ENCODE measurements around the gene TMEM92.

TMEM92 gene

DNA sequence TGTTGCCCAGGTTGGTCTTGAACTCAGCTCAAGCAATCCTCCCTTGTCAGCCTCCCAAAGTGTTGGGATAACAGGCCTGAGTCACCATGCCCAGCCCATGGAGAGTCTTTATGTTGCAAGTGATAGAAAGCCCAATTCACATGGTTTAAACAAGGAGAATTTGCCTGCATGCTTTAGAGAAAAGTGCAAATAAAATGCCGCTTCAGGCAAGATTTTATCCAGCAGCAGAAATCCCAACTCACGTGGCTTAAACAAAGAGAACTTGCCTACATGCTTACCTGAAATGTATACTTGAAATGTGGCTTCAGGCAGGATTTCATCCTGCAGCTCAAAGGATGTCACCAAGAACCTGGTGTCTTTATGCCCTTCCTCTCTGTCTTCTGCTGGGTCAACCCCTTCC lies 42.9 kb downstream of the TMEM92 start:
- H3K4me1 ChIP-seq (ENCODE audit: low read length), result peaks cover 4% of the 10 kb centered on the region
- no peak overlapping the region for H3K4me2 ChIP-seq (ENCODE audit: low read length)
- H3K27me3 ChIP-seq (ENCODE audit: low read depth, low read length), result peaks cover 9% of the 10 kb centered on the region
- TF ChIP-seq EZH2phosphoT487 (IDR thresholded peaks at IDR 0.05; ENCODE audit: low read depth), result no peak
- TF ChIP-seq, protein P1, sequence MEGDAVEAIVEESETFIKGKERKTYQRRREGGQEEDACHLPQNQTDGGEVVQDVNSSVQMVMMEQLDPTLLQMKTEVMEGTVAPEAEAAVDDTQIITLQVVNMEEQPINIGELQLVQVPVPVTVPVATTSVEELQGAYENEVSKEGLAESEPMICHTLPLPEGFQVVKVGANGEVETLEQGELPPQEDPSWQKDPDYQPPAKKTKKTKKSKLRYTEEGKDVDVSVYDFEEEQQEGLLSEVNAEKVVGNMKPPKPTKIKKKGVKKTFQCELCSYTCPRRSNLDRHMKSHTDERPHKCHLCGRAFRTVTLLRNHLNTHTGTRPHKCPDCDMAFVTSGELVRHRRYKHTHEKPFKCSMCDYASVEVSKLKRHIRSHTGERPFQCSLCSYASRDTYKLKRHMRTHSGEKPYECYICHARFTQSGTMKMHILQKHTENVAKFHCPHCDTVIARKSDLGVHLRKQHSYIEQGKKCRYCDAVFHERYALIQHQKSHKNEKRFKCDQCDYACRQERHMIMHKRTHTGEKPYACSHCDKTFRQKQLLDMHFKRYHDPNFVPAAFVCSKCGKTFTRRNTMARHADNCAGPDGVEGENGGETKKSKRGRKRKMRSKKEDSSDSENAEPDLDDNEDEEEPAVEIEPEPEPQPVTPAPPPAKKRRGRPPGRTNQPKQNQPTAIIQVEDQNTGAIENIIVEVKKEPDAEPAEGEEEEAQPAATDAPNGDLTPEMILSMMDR (IDR thresholded peaks at IDR 0.05; ENCODE audit: low read depth, low read length), result no peak
- H3K79me2 ChIP-seq (ENCODE audit: low read length), result no peaks in the 10 kb centered on the region
- no peak overlapping the region for H3K4me3 ChIP-seq (ENCODE audit: low read length)
- no peaks in the 10 kb centered on the region for H4K20me1 ChIP-seq (ENCODE audit: insufficient read depth, low read length)
- H3K9me3 ChIP-seq (ENCODE audit: insufficient read depth, low read length), result no peaks in the 10 kb centered on the region
- no peak overlapping the region for H3K27ac ChIP-seq (ENCODE audit: low read length)
- H3K9ac ChIP-seq (ENCODE audit: low read length), result no peak overlapping the region
- H3K36me3 ChIP-seq (replicated peaks; ENCODE audit: low read depth, low read length), result no peaks in the 10 kb centered on the region
- no peak overlapping the region for H2AFZ ChIP-seq (ENCODE audit: low read depth, low read length)

DNA sequence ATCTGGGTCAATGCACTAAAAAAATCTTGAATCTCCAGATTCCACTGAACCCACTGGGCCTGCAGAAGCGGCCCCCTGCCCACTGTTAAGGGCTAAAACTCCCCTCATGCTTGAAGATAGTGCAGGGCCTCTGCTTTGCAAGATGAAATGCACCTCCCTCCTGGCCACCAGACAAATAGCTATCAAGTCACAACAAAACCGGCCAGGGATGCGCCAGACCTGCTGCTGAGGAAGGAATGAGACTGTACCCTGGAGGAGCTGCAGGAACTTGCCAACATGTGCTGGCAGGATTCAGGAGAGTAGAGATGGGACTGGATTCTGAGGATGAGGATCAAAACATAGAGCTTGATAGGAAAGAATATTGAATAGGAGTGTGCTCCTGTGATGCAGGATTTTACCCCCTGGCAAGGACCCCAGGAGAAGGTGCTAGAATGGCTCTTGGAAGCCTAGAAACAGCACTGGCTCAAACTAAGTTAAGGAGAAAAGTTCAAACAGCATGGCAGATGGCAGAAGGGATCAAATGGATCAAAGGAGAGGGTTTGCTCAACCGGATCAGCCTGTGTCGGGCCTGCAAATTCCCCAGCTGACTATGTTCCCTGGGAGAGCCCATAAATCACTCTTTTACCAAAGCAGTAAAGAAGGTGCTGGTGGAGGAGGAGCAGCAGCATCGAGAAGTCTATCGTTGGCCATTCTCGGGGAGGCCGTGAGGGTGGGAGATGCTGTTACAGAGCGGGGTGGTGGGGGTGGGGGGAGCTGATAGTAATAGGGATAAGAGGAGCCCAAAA lies 44.4 kb downstream of the TMEM92 start:
- H3K9me3 ChIP-seq (ENCODE audit: insufficient read depth, low read length), result no peaks in the 10 kb centered on the region
- no peak overlapping the region for H3K27ac ChIP-seq (ENCODE audit: low read length)
- no peaks in the 10 kb centered on the region for H3K79me2 ChIP-seq (ENCODE audit: low read length)
- no peaks in the 10 kb centered on the region for H3K36me3 ChIP-seq (replicated peaks; ENCODE audit: low read depth, low read length)
- TF ChIP-seq, protein P1 (IDR thresholded peaks at IDR 0.05; ENCODE audit: low read depth, low read length), result no peak
- TF ChIP-seq EZH2phosphoT487 (IDR thresholded peaks at IDR 0.05; ENCODE audit: low read depth), result no peak
- H3K27me3 ChIP-seq (ENCODE audit: low read depth, low read length), result peaks cover 6% of the 10 kb centered on the region
- H3K4me1 ChIP-seq (ENCODE audit: low read length), result peaks cover 4% of the 10 kb centered on the region
- no peak overlapping the region for H3K4me2 ChIP-seq (ENCODE audit: low read length)
- no peak overlapping the region for H2AFZ ChIP-seq (ENCODE audit: low read depth, low read length)
- no peak overlapping the region for H3K9ac ChIP-seq (ENCODE audit: low read length)
- H3K4me3 ChIP-seq (ENCODE audit: low read length), result no peak overlapping the region
- no peaks in the 10 kb centered on the region for H4K20me1 ChIP-seq (ENCODE audit: insufficient read depth, low read length)

DNA sequence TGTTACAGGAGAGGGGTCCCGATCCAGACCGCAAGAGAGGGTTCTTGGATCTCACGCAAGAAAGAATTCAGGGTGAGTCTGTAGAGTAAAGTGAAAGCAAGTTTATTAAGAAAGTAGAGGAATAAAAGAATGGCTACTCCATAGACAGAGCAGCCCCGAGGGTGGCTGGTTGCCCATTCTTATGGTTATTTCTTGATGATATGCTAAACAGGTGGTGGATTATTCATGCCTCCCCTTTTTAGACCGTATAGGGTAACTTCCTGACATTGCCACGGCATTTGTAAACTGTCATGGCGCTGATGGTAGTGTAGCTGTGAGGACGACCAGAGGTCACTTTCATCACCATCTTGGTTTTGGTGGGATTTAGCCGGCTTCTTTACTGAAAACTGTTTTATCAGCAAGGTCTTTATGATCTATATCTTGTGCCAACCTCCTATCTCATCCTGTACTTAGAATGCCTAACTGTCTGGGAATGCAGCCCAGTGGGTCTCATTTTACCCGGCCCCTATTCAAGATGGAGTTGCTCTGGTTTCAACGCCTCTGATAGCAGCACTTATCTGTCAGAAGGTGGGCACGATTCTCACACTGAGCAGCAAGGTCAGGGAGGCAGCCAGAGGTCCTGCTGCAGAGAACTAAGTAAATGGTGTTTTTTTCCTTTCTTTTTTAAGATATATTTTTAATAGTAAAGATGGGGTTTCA lies 45.2 kb downstream of the TMEM92 start:
- TF ChIP-seq, protein P1 (IDR thresholded peaks at IDR 0.05; ENCODE audit: low read depth, low read length), result no peak
- TF ChIP-seq EZH2phosphoT487 (IDR thresholded peaks at IDR 0.05; ENCODE audit: low read depth), result no peak
- no peaks in the 10 kb centered on the region for H3K36me3 ChIP-seq (replicated peaks; ENCODE audit: low read depth, low read length)
- no peak overlapping the region for H2AFZ ChIP-seq (ENCODE audit: low read depth, low read length)

DNA sequence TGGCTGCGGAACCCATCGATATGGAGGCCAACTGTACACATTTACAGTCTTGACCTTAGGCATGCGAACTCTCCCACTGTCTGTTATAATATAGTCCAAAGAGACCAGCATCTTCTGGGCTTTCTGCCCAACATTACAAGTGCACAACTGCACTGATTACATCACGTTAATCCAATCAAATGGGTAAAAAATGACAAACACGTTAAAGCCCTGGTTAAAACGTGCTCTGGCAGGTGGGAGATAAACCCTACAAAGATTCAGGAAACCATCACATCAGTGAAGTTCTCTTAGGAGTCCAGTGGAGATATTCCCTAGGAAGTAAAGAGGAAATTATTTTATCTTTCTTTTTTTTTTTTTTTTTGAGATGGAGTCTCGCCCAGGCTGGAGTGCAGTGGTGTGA lies 48.0 kb downstream of the TMEM92 start:
- H3K27me3 ChIP-seq (ENCODE audit: low read depth, low read length), result no peaks in the 10 kb centered on the region; the same call in 1 of the 2 replicates
- no peaks in the 10 kb centered on the region for H3K79me2 ChIP-seq (ENCODE audit: low read length)
- H3K4me2 ChIP-seq (ENCODE audit: low read length), result no peak overlapping the region
- peaks cover 11% of the 10 kb centered on the region for H3K4me1 ChIP-seq (ENCODE audit: low read length)
- H3K36me3 ChIP-seq (replicated peaks; ENCODE audit: low read depth, low read length), result no peaks in the 10 kb centered on the region
- H3K27ac ChIP-seq (ENCODE audit: low read length), result no peak overlapping the region
- H2AFZ ChIP-seq (ENCODE audit: low read depth, low read length), result no peak overlapping the region
- H3K9ac ChIP-seq (ENCODE audit: low read length), result no peak overlapping the region
- TF ChIP-seq, protein P1 (IDR thresholded peaks at IDR 0.05; ENCODE audit: low read depth, low read length), result no peak
- TF ChIP-seq EZH2phosphoT487 (IDR thresholded peaks at IDR 0.05; ENCODE audit: low read depth), result no peak
- H4K20me1 ChIP-seq (ENCODE audit: insufficient read depth, low read length), result no peaks in the 10 kb centered on the region
- H3K4me3 ChIP-seq (ENCODE audit: low read length), result no peak overlapping the region
- H3K9me3 ChIP-seq (ENCODE audit: insufficient read depth, low read length), result no peaks in the 10 kb centered on the region

More for the DNA sequence above, 45.2 kb downstream of the TMEM92 start:
- Histone ChIP-seq H3K4me3 (ENCODE audit: low read length) (no peak overlapping the region), H3K27ac (ENCODE audit: low read length) (no peak overlapping the region), H3K27me3 (ENCODE audit: low read depth, low read length) (peaks cover 2% of the 10 kb centered on the region; the same call in 1 of the 2 replicates), H3K9ac (ENCODE audit: low read length) (no peak overlapping the region), H4K20me1 (ENCODE audit: insufficient read depth, low read length) (no peaks in the 10 kb centered on the region), H3K4me2 (ENCODE audit: low read length) (no peak overlapping the region), H3K4me1 (ENCODE audit: low read length) (peaks cover 4% of the 10 kb centered on the region), H3K9me3 (ENCODE audit: insufficient read depth, low read length) (no peaks in the 10 kb centered on the region), H3K79me2 (ENCODE audit: low read length) (no peaks in the 10 kb centered on the region)

Measured in OCI-LY3 (cell line).